ENCODE measurements around the gene PI4K2B.
"Not testable (repeated sequence)": the region's sequence is repeated elsewhere in the genome, so short reads cannot be mapped to it uniquely, and the experiment has no call there.

Gene PI4K2B

DNA sequence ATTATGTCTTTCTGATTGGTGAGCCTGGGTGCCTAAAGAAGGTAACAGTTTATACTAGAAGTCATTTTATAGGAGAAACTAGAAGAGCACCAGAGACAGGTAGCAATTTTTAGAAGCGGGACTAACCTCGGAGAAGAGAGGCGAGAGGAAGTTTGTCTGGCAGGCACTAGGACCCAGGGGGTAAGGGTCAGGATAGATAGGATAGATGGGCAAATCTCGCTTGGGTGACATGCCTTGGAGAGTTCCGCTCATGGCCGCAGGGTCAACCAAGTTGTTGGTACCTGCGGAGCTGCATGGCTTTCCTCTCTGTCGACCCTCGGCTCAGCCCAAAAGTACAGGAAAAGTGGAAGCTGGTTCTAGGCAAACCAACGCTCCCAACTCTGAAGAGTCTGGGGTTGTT, 11.3 kb downstream of the PI4K2B start:
- no peak for DNase-seq

DNA sequence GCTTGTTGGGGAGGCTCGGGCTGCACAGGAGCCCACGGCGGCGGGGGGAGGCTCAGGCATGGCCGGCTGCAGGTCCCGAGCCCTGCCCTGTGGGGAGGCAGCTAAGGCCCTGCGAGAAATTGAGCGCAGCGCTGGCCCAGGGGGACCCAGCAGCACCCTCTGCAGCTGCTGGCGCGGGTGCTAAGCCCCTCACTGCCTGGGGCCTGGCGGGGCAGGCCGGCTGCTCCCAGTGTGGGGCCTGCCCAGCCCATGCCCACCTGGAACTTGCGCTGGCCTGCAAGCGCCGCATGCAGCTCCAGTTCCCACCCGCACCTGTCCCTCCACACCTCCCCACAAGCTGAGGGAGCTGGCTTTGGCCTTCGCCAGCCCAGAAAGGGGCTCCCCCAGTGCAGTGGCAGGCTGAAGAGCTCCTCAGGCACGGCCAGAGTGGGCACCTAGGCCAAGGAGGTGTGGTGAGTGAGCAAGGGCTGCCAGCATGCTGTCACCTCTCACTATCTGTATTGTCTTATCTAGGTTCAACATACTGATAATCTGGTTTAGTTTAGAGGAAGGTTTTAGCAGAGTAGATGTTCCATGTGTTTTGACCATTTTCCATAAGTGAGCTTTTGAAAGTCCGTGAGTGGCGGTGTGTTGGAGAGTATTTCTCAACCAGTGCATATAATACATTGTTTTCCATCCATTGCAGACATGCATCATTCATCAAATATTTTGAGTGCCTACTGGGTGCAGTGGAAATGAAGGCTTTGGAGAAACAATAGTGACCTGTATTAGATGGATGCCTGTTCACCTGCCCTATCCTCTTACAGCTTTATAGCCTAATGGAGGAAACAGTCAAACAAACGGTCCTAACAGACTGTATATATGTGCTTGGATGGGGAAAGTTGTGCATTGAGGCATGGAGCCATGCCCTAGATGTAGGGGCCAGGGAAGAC, 13.1 kb downstream of the PI4K2B start:
- no peak for DNase-seq

DNA sequence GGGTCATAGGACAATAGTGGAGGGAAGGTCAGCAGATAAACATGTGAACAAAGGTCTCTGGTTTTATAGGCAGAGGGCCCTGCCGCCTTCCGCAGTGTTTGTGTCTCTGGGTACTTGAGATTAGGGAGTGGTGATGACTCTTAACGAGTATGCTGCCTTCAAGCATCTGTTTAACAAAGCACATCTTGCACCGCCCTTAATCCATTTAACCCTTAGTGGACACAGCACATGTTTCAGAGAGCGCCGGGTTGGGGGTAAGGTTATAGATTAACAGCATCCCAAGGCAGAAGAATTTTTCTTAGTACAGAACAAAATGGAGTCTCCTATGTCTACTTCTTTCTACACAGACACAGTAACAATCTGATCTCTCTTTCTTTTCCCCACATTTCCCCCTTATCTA, 15.0 kb downstream of the PI4K2B start:
- DNase-seq, result not testable (repeated sequence)

DNA sequence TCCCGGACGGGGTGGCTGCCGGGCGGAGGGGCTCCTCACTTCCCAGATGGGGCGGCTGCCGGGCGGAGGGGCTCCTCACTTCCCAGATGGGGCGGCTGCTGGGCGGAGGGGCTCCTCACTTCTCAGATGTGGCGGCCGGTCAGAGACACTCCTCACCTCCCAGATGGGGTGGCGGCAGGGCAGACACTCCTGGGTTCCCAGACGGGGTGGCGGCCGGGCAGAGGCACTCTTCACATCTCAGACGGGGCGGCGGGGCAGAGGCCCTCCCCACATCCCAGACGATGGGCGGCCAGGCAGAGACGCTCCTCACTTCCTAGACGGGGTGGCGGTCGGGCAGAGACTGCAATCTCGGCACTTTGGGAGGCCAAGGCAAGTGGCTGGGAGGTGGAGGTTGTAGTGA, 15.7 kb downstream of the PI4K2B start:
- DNase-seq, result not testable (repeated sequence)

DNA sequence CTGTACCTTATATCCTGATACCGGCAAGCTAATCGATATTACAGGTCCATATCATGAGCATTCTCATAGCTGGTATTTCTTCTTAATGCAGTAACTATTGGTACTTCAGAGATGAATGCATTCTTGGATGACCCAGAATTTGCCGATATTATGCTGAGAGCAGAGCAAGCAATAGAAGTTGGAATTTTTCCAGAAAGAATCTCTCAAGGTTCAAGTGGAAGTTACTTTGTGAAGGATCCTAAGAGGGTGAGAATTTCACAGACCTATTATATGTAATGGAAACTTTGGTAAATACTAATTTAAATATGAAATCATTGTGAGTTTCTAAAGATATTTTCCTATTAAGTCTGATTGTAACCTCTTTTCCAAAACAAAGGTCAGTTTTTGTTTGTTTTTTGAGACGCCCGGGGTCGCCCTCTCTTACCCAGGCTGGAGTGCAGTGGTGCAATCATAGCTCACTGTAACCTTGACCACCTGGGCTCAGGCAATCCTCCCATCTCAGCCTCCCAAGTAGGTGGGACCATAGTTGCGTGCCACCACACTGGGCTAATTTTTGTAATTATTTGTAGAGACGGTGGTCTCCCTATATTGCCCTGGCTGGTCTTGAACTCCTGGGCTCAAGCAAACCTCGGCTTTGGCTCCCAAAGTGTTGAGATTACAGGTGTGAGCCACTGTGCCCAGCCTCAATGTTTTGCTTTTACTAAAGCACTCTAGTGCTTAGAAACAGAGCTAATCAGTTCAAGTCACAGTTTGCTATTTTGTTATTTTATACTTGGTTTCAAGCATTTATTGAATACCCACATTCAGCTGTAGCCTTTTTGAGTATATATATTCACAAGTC, 18.6 kb downstream of the PI4K2B start:
- DNase-seq, result no peak

DNA sequence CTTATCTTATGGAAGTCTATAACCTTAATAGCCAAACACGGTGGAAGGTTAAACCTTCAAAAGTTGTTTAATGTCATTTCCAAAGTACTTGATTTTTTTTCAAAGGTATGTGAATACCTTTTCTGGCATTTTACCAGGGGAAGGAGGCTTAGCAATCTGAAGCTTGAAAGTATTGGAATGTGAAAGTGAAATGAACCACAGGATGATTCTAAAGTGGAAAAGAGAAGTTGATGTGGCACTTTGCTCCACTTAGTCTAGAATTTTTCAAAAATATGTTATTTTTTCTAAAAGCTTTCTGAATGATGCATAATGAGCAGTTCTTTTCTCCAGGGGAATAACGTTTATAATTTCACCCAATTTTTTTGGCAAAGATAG, 19.2 kb downstream of the PI4K2B start:
- no peak for DNase-seq

DNA sequence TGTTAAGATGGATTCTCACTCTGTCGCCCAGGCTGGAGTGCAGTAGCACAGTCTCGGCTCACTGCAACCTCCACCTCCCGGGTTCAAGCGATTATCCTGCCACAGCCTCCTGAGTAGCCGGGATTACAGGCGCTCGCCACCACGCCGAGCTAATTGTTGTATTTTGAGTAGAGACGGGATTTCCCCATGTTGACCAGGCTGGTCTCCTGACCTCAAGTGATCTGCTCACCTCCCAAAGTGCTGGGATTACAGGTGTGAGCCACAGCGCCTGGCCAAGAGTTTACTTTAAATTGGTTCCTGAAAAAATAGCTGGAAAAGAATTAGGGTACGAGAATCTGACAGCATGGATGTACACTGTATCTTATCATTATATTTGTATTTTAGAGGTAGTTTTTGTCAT, 20.0 kb downstream of the PI4K2B start:
- not testable (repeated sequence) for DNase-seq

DNA sequence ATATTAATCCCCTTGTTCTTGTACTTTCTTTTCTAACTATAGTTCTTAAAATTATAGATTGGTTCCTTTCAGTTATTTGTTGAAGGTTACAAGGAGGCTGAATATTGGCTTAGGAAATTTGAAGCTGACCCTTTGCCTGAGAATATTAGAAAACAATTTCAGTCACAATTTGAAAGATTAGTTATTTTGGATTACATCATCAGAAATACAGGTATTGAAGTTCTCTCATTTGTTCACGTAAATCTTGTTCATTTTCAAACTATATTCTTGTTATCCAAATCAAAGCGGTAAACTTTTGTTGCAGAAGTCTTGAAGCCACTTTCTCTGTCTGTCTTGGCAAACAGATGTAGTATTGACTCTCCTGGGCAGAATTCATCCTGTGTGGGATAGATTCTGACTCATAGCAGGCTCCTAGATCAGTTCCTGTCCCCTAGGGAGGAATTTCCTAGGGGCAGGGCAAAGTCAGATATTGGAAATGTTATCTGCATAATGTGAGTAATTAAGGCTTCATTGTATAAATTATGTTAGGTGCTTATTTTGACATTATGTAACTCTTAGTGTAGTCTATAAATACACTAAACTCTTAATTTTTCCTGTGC, 25.2 kb downstream of the PI4K2B start:
- no peak for DNase-seq

DNA sequence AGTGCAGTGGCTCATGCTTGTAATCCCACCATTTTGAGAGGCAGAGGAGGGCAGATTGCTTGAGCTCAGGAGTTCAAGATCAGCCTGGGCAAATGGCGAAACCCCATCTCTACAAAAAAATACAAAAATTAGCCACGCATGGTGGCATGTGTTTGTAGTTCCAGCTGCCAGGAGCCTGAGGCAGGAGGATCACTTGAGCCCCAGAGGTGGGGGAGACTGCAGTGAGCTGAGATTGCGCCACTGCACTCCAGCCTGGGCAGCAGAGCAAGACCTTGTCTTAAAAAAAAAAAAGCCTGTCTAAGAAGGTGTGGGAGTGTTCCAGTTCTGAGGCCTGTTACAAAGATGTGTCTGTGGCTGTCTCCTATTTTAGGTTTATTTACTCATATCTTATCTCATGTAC, 38.0 kb downstream of the PI4K2B start:
- DNase-seq, result no peak

DNA sequence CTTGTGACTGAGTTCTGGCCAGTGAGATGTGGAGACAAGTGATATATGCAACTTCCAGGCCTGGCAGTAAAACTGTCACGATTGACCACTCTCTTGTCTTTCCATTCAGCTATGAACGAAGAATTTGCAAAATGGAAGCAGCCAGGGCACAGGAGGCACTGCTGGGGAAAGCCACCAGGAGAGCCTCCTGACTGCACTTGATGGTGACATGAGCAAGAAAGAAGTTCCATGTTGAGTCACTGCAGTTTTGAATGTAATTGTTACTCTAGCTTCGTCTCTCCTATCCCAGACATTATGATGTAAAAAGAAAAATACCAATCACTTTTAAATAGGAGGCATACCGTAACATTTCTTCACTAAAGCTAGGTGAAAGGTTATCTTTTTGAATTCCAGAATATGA, 46.4 kb downstream of the PI4K2B start:
- DNase-seq, result no peak

DNA sequence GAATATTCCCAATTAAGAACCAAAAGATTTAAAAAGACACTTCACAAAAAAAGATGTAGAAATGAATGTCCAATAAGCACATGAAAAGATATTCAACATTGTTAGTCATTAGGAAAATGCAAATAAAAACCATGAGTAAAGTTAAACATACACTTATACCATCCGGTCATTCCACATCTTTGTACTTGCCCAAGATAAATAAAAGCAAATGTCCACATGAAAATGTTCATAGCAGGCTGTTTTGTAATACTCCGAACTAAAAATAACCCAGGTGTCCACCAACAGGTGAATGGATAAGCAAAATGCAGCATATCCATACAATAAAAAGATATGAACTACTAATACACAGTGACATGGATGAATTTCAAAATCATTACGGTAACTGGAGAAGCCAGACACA, 50.1 kb downstream of the PI4K2B start:
- no peak for DNase-seq

DNA sequence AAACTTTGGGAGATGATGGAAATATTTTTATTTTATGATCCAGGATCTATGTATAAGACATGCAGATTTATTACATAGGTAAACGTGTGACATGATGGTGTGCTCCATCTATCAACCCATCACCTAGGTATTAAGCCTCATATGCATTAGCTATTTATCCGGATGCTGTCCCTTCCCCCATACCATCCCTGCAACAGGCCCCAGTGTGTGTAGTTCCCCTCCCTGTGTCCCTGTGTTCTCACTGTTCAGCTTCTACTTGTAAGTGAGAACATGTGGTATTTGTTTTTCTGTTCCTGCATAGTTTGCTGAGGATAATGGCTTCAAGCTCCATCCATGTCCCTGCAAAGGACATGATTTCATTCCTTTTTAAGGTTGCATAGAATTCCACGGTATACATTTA, 50.6 kb downstream of the PI4K2B start:
- no peak for DNase-seq

DNA sequence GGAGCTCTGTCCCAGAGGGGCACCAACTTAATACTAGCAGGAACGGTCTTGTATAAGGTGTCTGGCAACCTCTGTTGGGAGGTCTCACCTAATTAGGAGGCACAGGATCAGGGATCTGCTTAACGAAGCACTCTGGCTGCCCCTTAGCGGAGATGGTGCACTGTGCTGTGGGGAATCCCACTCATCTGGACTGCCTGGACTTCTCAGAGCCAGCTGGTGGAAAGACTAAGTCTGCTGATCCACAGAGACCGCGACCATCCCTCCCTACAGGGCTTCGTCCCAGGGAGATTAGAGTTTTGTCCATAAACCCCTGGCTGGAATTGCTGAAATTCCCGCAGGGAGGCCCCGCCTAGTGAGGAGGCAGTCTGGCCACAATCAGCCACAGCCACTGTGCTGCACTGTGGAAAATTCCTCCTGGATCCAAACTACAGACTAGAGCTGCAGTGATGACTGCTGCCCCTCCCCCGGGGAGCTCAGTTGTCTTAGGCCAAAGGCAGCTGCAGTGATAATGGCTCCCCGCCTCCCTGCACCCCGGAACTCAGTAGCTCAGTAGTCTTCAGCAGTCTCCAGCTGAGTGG, 56.7 kb downstream of the PI4K2B start:
- DNase-seq, result no peak

DNA sequence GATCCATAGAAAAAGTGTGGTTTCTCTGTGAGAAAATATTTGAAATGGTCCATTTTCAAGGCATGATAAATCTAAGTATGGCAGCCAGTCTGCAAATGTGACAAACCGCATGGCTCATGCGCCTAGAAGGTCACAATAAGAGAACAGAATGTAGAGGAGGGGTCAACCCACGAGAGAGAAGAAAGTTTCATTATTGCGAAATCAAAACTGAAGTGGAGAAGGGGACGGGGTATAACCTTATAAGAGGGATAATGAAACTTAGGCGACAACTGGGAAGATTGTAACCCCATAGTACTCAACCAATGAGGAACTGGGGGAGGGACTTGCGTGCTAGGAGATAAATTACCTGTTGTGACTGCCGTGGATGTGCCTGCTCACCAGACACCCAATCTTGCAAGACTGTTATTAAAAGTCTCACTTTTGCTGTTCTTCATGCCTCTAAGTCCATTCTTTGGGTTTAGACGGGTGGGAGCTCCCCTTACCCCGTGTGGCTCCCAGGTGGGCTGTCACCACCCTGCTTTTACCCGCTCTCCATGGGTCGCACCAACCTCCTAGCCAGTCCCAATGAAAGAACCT, 57.4 kb downstream of the PI4K2B start:
- DNase-seq, result no peak

DNA sequence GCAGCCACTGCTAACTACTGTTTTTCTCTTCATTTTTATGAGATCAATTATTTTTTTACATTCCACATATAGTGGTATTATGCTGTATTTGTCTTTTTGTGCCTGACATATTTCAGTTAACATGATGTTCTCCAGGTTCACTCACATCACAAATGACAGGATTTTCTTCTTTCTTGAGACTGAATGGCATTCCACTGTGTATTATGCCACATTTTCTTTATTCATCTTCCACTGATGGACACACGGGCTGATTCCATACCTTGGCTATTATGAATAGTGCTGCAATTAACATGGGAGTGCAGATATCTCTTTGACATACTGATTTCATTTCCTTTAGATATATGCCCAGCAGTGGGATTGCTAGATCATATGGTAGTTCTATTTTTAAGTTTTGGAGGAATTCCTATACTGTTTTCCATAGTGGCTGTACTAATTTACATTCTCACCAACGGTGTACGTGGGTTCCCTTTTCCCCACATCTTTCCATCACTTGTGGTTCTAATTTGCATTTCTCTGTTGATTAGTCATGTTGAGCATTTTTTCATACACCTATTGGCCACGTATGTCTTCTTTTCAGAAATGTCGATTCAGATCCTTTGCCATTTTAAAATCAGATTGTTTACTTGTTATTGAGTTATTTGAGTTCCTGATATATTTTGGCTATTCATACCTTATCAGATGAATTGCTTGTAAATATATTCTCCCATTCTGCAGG, 63.9 kb downstream of the PI4K2B start:
- DNase-seq, result no peak

DNA sequence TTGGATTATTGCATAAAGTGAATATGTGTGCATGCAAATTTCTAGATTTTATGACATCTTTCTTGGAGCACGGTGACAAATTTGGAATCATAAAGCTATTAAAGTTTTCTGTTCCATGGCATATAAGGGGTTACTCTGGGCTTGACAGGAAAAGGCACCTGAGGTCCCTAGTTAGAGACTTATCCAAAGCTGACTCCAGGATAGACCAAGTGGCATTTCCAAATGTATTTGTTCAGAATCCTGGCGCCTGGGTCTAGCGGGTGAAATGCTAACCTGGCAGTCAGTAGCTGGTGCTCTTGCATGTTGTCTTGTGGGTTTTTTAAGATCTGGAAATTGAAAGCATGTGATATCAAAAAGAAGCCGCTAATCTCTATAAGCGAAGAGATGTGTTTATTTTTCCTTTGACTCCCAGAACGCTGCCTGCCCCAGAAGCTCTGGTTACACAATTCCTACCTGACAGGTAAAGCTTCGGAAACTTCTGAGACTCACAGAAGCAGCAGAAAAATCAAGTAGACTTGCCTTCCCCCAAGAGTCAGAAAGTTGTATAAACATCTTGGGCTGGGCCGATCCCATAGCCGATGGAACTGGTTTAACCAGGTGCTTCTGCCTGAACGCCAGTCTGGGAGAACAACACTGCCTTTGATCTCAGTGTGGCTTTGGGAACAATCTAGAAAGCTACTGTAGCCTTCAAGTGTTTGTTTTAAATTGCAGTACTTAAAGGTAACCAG, 65.8 kb downstream of the PI4K2B start:
- no peak for DNase-seq

DNA sequence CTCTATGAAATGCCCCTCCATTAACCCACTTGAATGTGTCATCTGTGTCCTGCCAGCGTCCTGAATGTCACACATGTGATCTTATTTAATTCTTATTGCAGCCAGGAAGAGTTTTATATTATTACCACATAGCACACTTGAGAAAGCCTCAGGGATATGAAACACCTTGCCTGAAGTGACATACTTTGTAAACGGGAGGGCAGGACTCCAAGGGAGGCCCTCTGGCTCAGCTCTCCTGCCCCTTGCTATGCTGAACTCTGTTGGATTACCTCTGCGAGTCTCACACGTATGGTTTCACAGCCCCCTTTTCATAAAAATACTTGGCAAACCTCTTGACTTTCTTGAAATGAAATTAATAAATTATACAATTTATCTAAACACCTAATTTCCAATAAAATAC, 67.6 kb downstream of the PI4K2B start:
- no peak for DNase-seq

DNA sequence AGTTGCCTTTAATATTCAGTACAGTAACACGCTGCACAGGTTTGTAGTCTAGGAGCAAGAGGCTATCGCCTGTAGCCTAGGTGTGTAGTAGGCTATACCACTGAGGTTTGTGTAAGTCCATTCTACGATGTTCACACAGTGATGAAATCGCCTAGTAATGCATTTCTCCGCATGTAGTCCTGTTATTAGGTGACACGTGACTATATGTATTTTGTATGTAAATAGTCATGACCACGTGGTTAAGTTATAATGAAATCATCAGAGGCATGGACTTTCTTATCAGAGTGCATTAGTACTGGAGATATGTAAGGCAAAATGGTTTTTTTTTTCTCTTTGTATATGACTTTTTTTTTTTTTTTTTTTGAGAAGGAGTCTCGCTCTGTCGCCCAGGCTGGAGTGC, 68.8 kb downstream of the PI4K2B start:
- no peak for DNase-seq

DNA sequence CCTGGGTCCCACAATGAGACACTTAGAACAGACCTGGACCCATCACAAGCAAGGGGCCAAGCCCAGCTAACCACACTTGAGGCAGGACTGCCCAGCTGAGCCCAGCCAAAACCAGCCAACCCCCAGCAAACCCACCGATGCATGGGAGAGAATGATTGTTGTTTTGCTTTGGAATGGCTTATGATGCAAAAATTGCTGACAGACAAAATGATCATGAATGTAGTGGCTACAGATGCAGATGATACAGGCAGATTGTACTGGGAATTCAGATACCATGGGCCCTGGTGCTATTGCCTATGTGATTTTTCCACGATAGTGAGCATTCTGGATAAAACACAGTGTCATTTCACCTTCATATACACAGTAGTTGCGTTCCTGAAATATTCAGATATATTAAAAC, 69.7 kb downstream of the PI4K2B start:
- no peak for DNase-seq

DNA sequence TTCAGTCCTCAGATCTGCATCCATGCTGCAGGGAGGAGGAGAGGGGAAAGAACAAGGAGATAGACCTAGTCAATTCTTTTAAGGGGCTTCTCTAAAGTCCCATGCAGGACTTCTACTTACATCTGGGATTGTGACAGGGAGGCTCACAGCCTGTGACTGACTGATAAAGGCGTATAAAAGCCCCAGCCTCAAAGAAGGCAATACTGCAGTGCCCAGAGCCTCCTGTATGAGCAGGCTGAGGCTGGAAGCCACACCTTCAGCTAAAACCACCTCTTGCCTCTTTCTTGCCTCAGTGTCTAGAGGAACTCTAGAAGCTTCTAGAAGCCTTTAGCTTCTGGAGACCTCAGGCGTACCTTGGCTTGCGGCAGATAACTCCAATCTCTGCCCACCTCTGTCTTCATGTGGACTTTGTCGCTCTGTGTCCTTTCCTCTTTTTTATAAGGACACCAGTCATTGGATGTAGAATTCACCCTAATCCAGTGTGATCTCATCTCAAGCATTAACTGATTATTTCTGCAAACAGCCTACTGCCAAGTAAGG, 72.8 kb downstream of the PI4K2B start:
- no peak for DNase-seq

DNA sequence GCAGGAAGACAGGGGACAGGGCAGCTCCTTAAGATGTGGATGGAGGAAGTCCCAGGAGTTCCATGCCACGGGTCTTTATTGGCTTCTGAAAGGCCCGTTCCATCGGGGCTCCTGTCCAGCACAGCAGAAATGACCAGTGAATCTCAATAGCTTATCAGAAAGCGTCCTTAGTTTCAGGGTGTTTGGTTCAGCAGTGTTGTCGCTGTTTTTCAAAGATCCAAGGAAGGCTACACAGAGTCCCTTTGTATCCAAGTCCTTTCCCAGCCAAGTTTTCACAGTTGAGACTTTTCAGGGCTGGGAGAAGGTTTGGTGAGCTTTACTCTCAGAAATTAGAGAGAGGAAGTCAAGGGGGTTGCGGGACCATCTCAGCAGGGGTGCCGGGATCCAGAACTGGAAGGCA, 73.8 kb downstream of the PI4K2B start:
- DNase-seq, result no peak
